Measurements from ENCODE around the gene RAB8B.

The RAB8B gene

DNA sequence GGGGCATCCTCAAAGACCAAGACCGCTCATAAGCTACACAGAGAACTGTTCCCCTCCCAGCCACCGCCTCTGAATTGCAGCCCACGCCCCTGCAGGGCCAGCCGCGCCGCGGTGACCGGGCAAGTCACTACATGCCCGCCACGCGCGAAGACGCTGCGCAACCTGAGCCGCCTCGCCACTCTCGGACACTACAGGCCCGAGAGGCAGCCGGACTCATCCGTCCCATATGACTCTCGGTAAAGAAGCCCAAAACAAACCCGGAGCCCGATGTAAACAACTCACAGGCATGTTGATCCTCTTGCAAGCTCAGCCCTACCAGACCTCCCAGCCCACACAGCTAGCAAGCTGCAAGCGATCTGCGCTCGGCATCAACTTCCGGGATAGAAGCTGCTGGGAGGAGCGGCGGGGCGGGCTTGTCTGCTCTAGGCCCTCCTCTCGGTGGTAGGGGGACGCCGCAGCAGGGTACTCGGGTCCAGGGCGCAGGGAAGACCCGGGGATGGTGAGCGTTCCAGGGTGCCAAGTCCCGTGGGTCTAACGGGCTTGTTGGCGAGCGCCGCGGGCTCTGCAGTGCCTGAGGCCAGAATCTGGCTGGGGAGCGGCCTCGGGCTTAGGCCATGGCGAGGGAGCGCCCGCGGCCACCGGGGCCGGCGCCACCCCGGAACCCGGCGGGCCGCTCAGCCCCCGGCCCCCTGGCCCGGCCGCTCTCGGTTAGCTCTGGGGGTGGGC lies 32.1 kb upstream of the RAB8B start, which contains the start of gene RPS27L (continued):
- TF ChIP-seq ELK4 (IDR thresholded peaks at IDR 0.05; ENCODE audit: borderline replicate concordance, low read depth, low read length): no peak
- TF ChIP-seq ZNF169 (tag by site-specific recombination; IDR thresholded peaks at IDR 0.05): no peak
- TF ChIP-seq ZNF548 (tag by site-specific recombination; IDR thresholded peaks at IDR 0.05): no peak
- peak; percentile 85 for TF ChIP-seq ZNF76 (tag by site-specific recombination; IDR thresholded peaks at IDR 0.05; ENCODE audit: borderline replicate concordance, low read depth)
- TF ChIP-seq, protein P1, sequence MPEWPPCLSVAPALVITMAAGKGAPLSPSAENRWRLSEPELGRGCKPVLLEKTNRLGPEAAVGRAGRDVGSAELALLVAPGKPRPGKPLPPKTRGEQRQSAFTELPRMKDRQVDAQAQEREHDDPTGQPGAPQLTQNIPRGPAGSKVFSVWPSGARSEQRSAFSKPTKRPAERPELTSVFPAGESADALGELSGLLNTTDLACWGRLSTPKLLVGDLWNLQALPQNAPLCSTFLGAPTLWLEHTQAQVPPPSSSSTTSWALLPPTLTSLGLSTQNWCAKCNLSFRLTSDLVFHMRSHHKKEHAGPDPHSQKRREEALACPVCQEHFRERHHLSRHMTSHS (tag by site-specific recombination; IDR thresholded peaks at IDR 0.05): no peak
- TF ChIP-seq ZNF558 (tag by site-specific recombination; IDR thresholded peaks at IDR 0.05): no peak
- no peak for TF ChIP-seq ZNF549 (tag by site-specific recombination; IDR thresholded peaks at IDR 0.05)
- TF ChIP-seq ZFP69B (tag by site-specific recombination; IDR thresholded peaks at IDR 0.05): peak; percentile 58
- no peak for TF ChIP-seq ZNF530 (tag by site-specific recombination; IDR thresholded peaks at IDR 0.05; ENCODE audit: low read depth)
- peak; percentile 88 for TF ChIP-seq ZFP37 (tag by site-specific recombination; IDR thresholded peaks at IDR 0.05)
- TF ChIP-seq ZNF157 (tag by site-specific recombination; IDR thresholded peaks at IDR 0.05): no peak
- TF ChIP-seq ZNF596 (tag by site-specific recombination; IDR thresholded peaks at IDR 0.05): no peak
- peak; percentile 29; the same call in 1 of the 2 replicates for TF ChIP-seq ZNF768 (tag by site-specific recombination; IDR thresholded peaks at IDR 0.05)
- no peak for TF ChIP-seq ZNF571 (tag by site-specific recombination; IDR thresholded peaks at IDR 0.05)
- peak; percentile 86 for TF ChIP-seq SP3 (tag by site-specific recombination; IDR thresholded peaks at IDR 0.05)
- no peak for TF ChIP-seq ZNF292 (tag by site-specific recombination; IDR thresholded peaks at IDR 0.05; ENCODE audit: borderline replicate concordance, low read depth)
- TF ChIP-seq MZF1 (tag by site-specific recombination; IDR thresholded peaks at IDR 0.05; ENCODE audit: borderline replicate concordance): no peak
- peak; percentile 99 for TF ChIP-seq ZNF610 (tag by site-specific recombination; IDR thresholded peaks at IDR 0.05; ENCODE audit: borderline replicate concordance)
- no peak for TF ChIP-seq ZNF221 (tag by site-specific recombination; IDR thresholded peaks at IDR 0.05; ENCODE audit: borderline replicate concordance)
- no peak for TF ChIP-seq ZNF704 (tag by site-specific recombination; IDR thresholded peaks at IDR 0.05)
- peak; percentile 87 for TF ChIP-seq ZBTB17 (tag by site-specific recombination; IDR thresholded peaks at IDR 0.05)
- TF ChIP-seq, protein P2, sequence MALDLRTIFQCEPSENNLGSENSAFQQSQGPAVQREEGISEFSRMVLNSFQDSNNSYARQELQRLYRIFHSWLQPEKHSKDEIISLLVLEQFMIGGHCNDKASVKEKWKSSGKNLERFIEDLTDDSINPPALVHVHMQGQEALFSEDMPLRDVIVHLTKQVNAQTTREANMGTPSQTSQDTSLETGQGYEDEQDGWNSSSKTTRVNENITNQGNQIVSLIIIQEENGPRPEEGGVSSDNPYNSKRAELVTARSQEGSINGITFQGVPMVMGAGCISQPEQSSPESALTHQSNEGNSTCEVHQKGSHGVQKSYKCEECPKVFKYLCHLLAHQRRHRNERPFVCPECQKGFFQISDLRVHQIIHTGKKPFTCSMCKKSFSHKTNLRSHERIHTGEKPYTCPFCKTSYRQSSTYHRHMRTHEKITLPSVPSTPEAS (tag by site-specific recombination; IDR thresholded peaks at IDR 0.05): no peak
- no peak for TF ChIP-seq REPIN1 (tag by site-specific recombination; IDR thresholded peaks at IDR 0.05; ENCODE audit: low read depth)
- TF ChIP-seq ZNF335 (tag by site-specific recombination; conservative IDR thresholded peaks at IDR 0.05): peak; percentile 81
- TF ChIP-seq ZNF626 (tag by site-specific recombination; IDR thresholded peaks at IDR 0.05): no peak
- no peak for TF ChIP-seq ZNF529 (tag by site-specific recombination; IDR thresholded peaks at IDR 0.05; ENCODE audit: insufficient replicate concordance)
- TF ChIP-seq, protein P3, sequence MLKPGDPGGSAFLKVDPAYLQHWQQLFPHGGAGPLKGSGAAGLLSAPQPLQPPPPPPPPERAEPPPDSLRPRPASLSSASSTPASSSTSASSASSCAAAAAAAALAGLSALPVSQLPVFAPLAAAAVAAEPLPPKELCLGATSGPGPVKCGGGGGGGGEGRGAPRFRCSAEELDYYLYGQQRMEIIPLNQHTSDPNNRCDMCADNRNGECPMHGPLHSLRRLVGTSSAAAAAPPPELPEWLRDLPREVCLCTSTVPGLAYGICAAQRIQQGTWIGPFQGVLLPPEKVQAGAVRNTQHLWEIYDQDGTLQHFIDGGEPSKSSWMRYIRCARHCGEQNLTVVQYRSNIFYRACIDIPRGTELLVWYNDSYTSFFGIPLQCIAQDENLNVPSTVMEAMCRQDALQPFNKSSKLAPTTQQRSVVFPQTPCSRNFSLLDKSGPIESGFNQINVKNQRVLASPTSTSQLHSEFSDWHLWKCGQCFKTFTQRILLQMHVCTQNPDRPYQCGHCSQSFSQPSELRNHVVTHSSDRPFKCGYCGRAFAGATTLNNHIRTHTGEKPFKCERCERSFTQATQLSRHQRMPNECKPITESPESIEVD (tag by site-specific recombination; IDR thresholded peaks at IDR 0.05): no peak
- no peak; the same call in 1 of the 2 replicates for TF ChIP-seq YY1 (tag by site-specific recombination; IDR thresholded peaks at IDR 0.05)
- TF ChIP-seq ZNF792 (tag by site-specific recombination; IDR thresholded peaks at IDR 0.05): no peak
- TF ChIP-seq, protein P4, sequence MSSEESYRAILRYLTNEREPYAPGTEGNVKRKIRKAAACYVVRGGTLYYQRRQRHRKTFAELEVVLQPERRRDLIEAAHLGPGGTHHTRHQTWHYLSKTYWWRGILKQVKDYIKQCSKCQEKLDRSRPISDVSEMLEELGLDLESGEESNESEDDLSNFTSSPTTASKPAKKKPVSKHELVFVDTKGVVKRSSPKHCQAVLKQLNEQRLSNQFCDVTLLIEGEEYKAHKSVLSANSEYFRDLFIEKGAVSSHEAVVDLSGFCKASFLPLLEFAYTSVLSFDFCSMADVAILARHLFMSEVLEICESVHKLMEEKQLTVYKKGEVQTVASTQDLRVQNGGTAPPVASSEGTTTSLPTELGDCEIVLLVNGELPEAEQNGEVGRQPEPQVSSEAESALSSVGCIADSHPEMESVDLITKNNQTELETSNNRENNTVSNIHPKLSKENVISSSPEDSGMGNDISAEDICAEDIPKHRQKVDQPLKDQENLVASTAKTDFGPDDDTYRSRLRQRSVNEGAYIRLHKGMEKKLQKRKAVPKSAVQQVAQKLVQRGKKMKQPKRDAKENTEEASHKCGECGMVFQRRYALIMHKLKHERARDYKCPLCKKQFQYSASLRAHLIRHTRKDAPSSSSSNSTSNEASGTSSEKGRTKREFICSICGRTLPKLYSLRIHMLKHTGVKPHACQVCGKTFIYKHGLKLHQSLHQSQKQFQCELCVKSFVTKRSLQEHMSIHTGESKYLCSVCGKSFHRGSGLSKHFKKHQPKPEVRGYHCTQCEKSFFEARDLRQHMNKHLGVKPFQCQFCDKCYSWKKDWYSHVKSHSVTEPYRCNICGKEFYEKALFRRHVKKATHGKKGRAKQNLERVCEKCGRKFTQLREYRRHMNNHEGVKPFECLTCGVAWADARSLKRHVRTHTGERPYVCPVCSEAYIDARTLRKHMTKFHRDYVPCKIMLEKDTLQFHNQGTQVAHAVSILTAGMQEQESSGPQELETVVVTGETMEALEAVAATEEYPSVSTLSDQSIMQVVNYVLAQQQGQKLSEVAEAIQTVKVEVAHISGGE (tag by site-specific recombination; conservative IDR thresholded peaks at IDR 0.05; ENCODE audit: low read depth): peak; percentile 59
